H1 (cell line): ENCODE measurements around the gene MFNG. TPM values are rescaled to one million over a fixed set of nuclear protein-coding genes. Genes with fewer than 3 reads are reported as not detected.

Source experiments
- CTCF ChIA-PET: fragments of 300-600 bp; sonication (Branson Sonifier 250); formaldehyde crosslinking; loops from one replicate; lab custom pipeline; 2021; ENCODE audit not compliant: partially characterized antibody; lab: Charles Lee
- POLR2A ChIA-PET: fragments of 300-600 bp; sonication (Branson Sonifier 250); formaldehyde crosslinking; loops from one replicate; lab custom pipeline; 2021; ENCODE audit warnings: inconsistent platforms; ENCODE audit not compliant: partially characterized antibody; lab: Charles Lee
- DNase-seq, 2 experiments: peaks; one replicate each; pipeline versions ENCODE4 v3.0.0 to v3.0.0-alpha.2; 2010 to 2022; ENCODE audit warnings: low spot score in 2 of 2, low read depth in 1 of 2, mixed read lengths in 1 of 2
- FAIRE-seq: peaks from 2 replicates; lab custom pipeline; 2011; peaks lifted over from hg19 to GRCh38; lab: Jason Lieb, UNC
- H2AFZ ChIP-seq: 2 replicates; pipeline ENCODE4 v1.8.1; 2012; ENCODE audit warnings: low read length, inconsistent platforms
- H2AK5ac ChIP-seq: 2 replicates; pipeline ENCODE4 v1.6.1; 2013; ENCODE audit warnings: low read depth, low read length
- H2BK120ac ChIP-seq: replicated peaks from 2 replicates; pipeline ENCODE3; 2013; ENCODE audit warnings: low read depth, low read length, inconsistent platforms
- H2BK12ac ChIP-seq: 2 replicates; pipeline ENCODE4 v1.6.1; 2013; ENCODE audit warnings: low read depth, low read length
- H2BK15ac ChIP-seq: 2 replicates; pipeline ENCODE4 v1.6.1; 2013; ENCODE audit warnings: low read length
- H2BK20ac ChIP-seq: 2 replicates; pipeline ENCODE4 v1.6.1; 2013; ENCODE audit warnings: low read length
- H2BK5ac ChIP-seq: 2 replicates; pipeline ENCODE4 v1.6.1; 2013; ENCODE audit warnings: low read depth, low read length
- H3K14ac ChIP-seq: 2 replicates; pipeline ENCODE4 v1.6.1; 2013; ENCODE audit warnings: inconsistent platforms; ENCODE audit not compliant: insufficient read length
- H3K18ac ChIP-seq: 2 replicates; pipeline ENCODE4 v1.6.1; 2013; ENCODE audit warnings: low read length; ENCODE audit errors: extremely low read depth
- H3K23ac ChIP-seq: 2 replicates; pipeline ENCODE4 v1.6.1; 2013; ENCODE audit warnings: inconsistent platforms; ENCODE audit not compliant: insufficient read length
- H3K23me2 ChIP-seq: 2 replicates; pipeline ENCODE4 v1.6.1; 2013; ENCODE audit warnings: low read depth, low read length
- H3K27ac ChIP-seq: 2 replicates; pipeline ENCODE4 v1.6.1; 2011; ENCODE audit warnings: low read depth, low read length, inconsistent platforms
- H3K27me3 ChIP-seq, 4 experiments: replicated peaks in 1 of 4; 1 replicate in 1 of 4; 2 replicates in 3 of 4; pipeline versions ENCODE4 v1.6.1 to v1.8.1; 2011 to 2013; ENCODE audit warnings: low read length in 3 of 4, mild to moderate bottlenecking in 3 of 4, inconsistent platforms in 2 of 4, mixed read lengths in 2 of 4, moderate library complexity in 1 of 4; ENCODE audit not compliant: control insufficient read depth in 3 of 4, insufficient read depth in 3 of 4; ENCODE audit errors: extremely low read depth in 1 of 4
- H3K36me3 ChIP-seq, 4 experiments: 2 replicates each; pipeline versions ENCODE4 v1.6.1 to v1.8.1; 2011 to 2013; ENCODE audit warnings: mild to moderate bottlenecking in 4 of 4, low read length in 3 of 4, moderate library complexity in 2 of 4, control low read depth in 1 of 4, inconsistent platforms in 1 of 4; ENCODE audit not compliant: insufficient read depth in 4 of 4, control insufficient read depth in 2 of 4
- H3K4ac ChIP-seq: replicated peaks from 2 replicates; pipeline ENCODE3; 2013; ENCODE audit warnings: low read length, low read depth, mixed read lengths, inconsistent platforms; ENCODE audit not compliant: insufficient read length
- H3K4me1 ChIP-seq, 4 experiments: replicated peaks in 1 of 4; 1 replicate in 1 of 4; 2 replicates in 3 of 4; pipeline versions ENCODE4 v1.6.1 to v1.8.1; 2011 to 2013; ENCODE audit warnings: low read length in 3 of 4, inconsistent platforms in 2 of 4, mixed read lengths in 1 of 4; ENCODE audit not compliant: insufficient read depth in 4 of 4, control insufficient read depth in 3 of 4
- H3K4me2 ChIP-seq, 2 experiments: 2 replicates each; pipeline versions ENCODE4 v1.6.1 to v1.8.1; 2011 to 2013; ENCODE audit warnings: low read depth in 2 of 2, low read length in 2 of 2, control low read depth in 1 of 2, inconsistent platforms in 1 of 2, mild to moderate bottlenecking in 1 of 2; ENCODE audit not compliant: insufficient read depth in 1 of 2
- H3K4me3 ChIP-seq, 4 experiments: fragments of 200-600, 300-600 bp in 1 of 4; sonication (generic), shearing (Covaris generic), sonication (Bioruptor Twin) in 1 of 4; 2 replicates each; pipeline versions ENCODE4 v1.5.1 to v1.8.1; 2011 to 2016; ENCODE audit warnings: low read length in 4 of 4, low read depth in 3 of 4, control low read depth in 2 of 4, inconsistent platforms in 2 of 4, mild to moderate bottlenecking in 2 of 4, mixed read lengths in 1 of 4, moderate library complexity in 1 of 4; ENCODE audit not compliant: insufficient read depth in 2 of 4; ENCODE audit errors: extremely low read depth in 1 of 4
- H3K56ac ChIP-seq: replicated peaks from 2 replicates; pipeline ENCODE3; 2013; ENCODE audit warnings: low read depth, mild to moderate bottlenecking, mixed read lengths, low read length, inconsistent platforms; ENCODE audit not compliant: insufficient read length
- H3K79me1 ChIP-seq: 2 replicates; pipeline ENCODE4 v1.6.1; 2013; ENCODE audit warnings: low read depth, low read length, control low read depth
- H3K79me2 ChIP-seq, 2 experiments: 2 replicates each; pipeline versions ENCODE4 v1.6.1 to v1.8.1; 2012 to 2013; ENCODE audit warnings: low read length in 2 of 2, mild to moderate bottlenecking in 2 of 2, inconsistent platforms in 1 of 2; ENCODE audit not compliant: insufficient read depth in 2 of 2, control insufficient read depth in 1 of 2
- H3K9ac ChIP-seq, 4 experiments: replicated peaks in 1 of 4; 1 replicate in 1 of 4; 2 replicates in 3 of 4; pipeline versions ENCODE4 v1.6.1 to v1.8.1; 2011 to 2013; ENCODE audit warnings: low read depth in 3 of 4, low read length in 3 of 4, control low read depth in 2 of 4, mild to moderate bottlenecking in 2 of 4, moderate library complexity in 2 of 4, inconsistent platforms in 1 of 4; ENCODE audit errors: extremely low read depth in 1 of 4
- H3K9me3 ChIP-seq, 2 experiments: 2 replicates each; pipeline versions ENCODE4 v1.6.1 to v1.8.1; 2012 to 2013; ENCODE audit warnings: mild to moderate bottlenecking in 2 of 2, moderate library complexity in 2 of 2, control low read depth in 1 of 2, inconsistent platforms in 1 of 2, low read depth in 1 of 2, low read length in 1 of 2, mixed read lengths in 1 of 2; ENCODE audit not compliant: insufficient read depth in 2 of 2
- H4K20me1 ChIP-seq, 2 experiments: replicated peaks in 1 of 2; 2 replicates each; pipeline versions ENCODE3 to v1.8.1; 2011 to 2013; ENCODE audit warnings: inconsistent platforms in 2 of 2, low read length in 2 of 2, mild to moderate bottlenecking in 1 of 2; ENCODE audit not compliant: insufficient read depth in 2 of 2, control insufficient read depth in 1 of 2
- H4K5ac ChIP-seq: 2 replicates; pipeline ENCODE4 v1.6.1; 2013; ENCODE audit warnings: low read length, low read depth, mixed read lengths, inconsistent platforms; ENCODE audit not compliant: insufficient read length
- H4K8ac ChIP-seq: 2 replicates; pipeline ENCODE4 v1.8.0; 2013; ENCODE audit warnings: mild to moderate bottlenecking, moderate library complexity, low read length, inconsistent platforms; ENCODE audit not compliant: insufficient read depth; ENCODE audit errors: extremely low read depth
- H4K91ac ChIP-seq: replicated peaks from 2 replicates; pipeline ENCODE3; 2013; ENCODE audit warnings: low read length, mixed read lengths, inconsistent platforms; ENCODE audit not compliant: insufficient read length
- CEBPB ChIP-seq: IDR thresholded peaks from 2 replicates; pipeline ENCODE4 v1.6.1; 2012; ENCODE audit warnings: low read depth, low read length
- NRF1 ChIP-seq: IDR thresholded peaks from 2 replicates; pipeline ENCODE4 v1.6.1; 2011; ENCODE audit warnings: mild to moderate bottlenecking, low read depth, low read length, improper control_type of control experiment
- SIRT6 ChIP-seq: IDR thresholded peaks from one replicate; pipeline ENCODE4 v1.7.1; 2012; ENCODE audit warnings: low read length, inconsistent platforms
- TAF1 ChIP-seq: IDR thresholded peaks from 2 replicates; pipeline ENCODE4 v1.6.1; 2011; ENCODE audit warnings: mild to moderate bottlenecking, low read depth, low read length
- WGBS, 2 experiments: shearing (Covaris generic) in 1 of 2; methylation state at CpG; one replicate each; pipeline versions ENCODE4 v1.1.6 to v1.1.7; 2013 to 2015; ENCODE audit warnings: low lambda C conversion rate in 2 of 2, mixed read lengths in 2 of 2, inconsistent platforms in 1 of 2, low coverage in 1 of 2, missing lambda C conversion rate in 1 of 2; ENCODE audit not compliant: insufficient replicate concordance in 2 of 2, insufficient coverage in 1 of 2, insufficient read length in 1 of 2; ENCODE audit errors: extremely low coverage in 1 of 2, missing lambda C conversion rate in 1 of 2; 5-methylcytosine and 5-hydroxymethylcytosine counted together
- polyA plus RNA-seq, 7 experiments: library from polyadenylated mRNA; depleted of rRNA in 3 of 7; stranded (reverse) in 5 of 7; unstranded in 2 of 7; fragments of >200 nt in 5 of 7; fragments of 200-250 nt in 2 of 7; gene quantifications; 1 replicate in 5 of 7; 2 replicates in 1 of 7; 4 replicates in 1 of 7; pipeline versions ENCODE4 v1.2.1 to v1.2.3, GENCODE V29; 2011 to 2013; ENCODE audit warnings: missing spikeins in 2 of 7, mixed read lengths in 2 of 7
- total RNA-seq: library from RNA; stranded (reverse); fragmentation: NEBNext Ultra II Directional; extraction: Animal tissue kit (Norgen Biotek cat#: 25700); gene quantifications from 2 replicates; pipeline ENCODE4 v1.2.1, GENCODE V29; 2021
- TF ChIP-seq, protein P1 (sequence below): IDR thresholded peaks from 2 replicates; pipeline ENCODE4 v1.6.1; 2012; ENCODE audit warnings: inconsistent platforms

Gene MFNG
- total and polyA plus RNA-seq, 2 of the 8 experiments (the other 6 are each of a cell fraction or from before 2014, with no cell fraction given): 1.7 to 5.5 TPM

DNA sequence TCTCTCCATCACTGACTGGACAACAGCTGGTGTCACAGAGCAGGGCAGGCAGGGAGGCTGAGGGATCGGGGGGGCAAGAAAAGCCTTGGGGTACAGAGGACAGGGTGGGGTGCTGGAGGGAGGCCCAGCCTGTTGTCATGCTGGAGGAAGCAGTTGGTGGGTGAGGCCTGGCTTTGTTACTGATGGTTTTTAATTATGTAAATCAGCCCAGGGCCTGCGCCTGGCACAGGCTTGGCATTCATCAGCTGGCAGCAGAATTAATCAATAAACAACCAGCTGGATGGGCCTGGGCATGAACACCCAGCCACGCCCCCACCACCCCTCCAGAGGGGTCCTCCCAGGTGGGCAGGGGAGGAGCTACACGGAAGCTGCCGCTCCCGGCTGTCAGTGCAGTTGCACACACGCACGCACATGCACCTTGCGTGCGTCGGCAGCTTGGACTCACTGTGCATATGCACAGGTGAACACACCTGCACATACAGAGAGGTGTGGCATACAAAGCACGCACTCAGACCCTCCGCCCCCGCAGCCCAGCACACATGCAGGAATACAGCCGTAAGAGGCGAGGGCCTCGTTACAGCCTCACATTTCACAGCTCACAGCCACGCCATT lies 37.6 kb downstream of the MFNG start:
- Histone ChIP-seq H3K14ac (no peak overlapping the region), H4K5ac (no peak overlapping the region), H3K79me1 (no peaks in the 10 kb centered on the region), H3K23ac (no peak overlapping the region), H3K9me3 (no peaks in the 10 kb centered on the region), H3K56ac (no peak overlapping the region), H4K91ac (no peak overlapping the region), H4K20me1 (no peaks in the 10 kb centered on the region), H2AK5ac (no peak overlapping the region), H2BK120ac (no peak overlapping the region), H2BK15ac (no peak overlapping the region), H3K4ac (no peak overlapping the region), H2BK12ac (peak overlapping the region; percentile 6; the same call in 1 of the 2 replicates), H2BK5ac (no peak overlapping the region), H3K18ac (no peak overlapping the region), H3K4me3 (no peak overlapping the region), H3K23me2 (no peaks in the 10 kb centered on the region), H2AFZ (no peak overlapping the region), H3K4me1 (peaks cover 0 to 2% (median 0%) of the 10 kb centered on the region in 4 experiments; a peak in 1 of 7 replicates), H3K27me3 (peaks cover 0 to 2% (median 0%) of the 10 kb centered on the region in 4 experiments; a peak in 1 of 7 replicates), H3K27ac (no peak overlapping the region), H3K36me3 (no peaks in the 10 kb centered on the region), H2BK20ac (no peak overlapping the region), H3K9ac (no peak overlapping the region), H3K79me2 (no peaks in the 10 kb centered on the region), H4K8ac (no peak overlapping the region), H3K4me2 (no peak overlapping the region)
- FAIRE-seq: no peak
- DNase-seq: no peak
- WGBS, 2 experiments: 92% methylated on average over 17 of the region's 18 CpGs; no CpG with 5 or more reads in 1 of the 2 experiments
- ChIA-PET CTCF (interaction anchor here (0.5 to 2.8 kb wide), 15 partner anchors 8 to 203 kb away, joined by 3 to 22 read pairs (median 4); no protein-coding TSS in a partner anchor), POLR2A (interaction anchor here (1.0 kb wide), 1 partner anchor 17 kb away, joined by 3 read pairs; no protein-coding TSS in a partner anchor)
- TF ChIP-seq TAF1 (no peak), CEBPB (no peak), NRF1 (no peak), SIRT6 (no peak)
- TF ChIP-seq, protein P1, sequence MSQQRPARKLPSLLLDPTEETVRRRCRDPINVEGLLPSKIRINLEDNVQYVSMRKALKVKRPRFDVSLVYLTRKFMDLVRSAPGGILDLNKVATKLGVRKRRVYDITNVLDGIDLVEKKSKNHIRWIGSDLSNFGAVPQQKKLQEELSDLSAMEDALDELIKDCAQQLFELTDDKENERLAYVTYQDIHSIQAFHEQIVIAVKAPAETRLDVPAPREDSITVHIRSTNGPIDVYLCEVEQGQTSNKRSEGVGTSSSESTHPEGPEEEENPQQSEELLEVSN: no peak
